Erythroblast (primary cell): Measurements from ENCODE around the gene PARP1.

Experiments
- GATA1 ChIP-seq: IDR thresholded peaks from 2 replicates; pipeline ENCODE4 v1.6.1; 2011; ENCODE audit warnings: low read depth, mild to moderate bottlenecking, control low read depth, low read length, moderate library complexity
- POLR2A ChIP-seq: IDR thresholded peaks from 2 replicates; pipeline ENCODE4 v1.6.1; 2011; ENCODE audit warnings: mild to moderate bottlenecking, low read length

GRCh38 chr1:226449823-226450222 lies 41.9 kb upstream of the PARP1 start:
- TF ChIP-seq POLR2A (no peak), GATA1 (no peak)
